ENCODE results near the gene CXCR2. TPM values are rescaled to one million over a fixed set of nuclear protein-coding genes. Genes with fewer than 3 reads are reported as not detected.

Gene CXCR2
- total RNA-seq, 4 donors from 2014 or later = not detected

DNA sequence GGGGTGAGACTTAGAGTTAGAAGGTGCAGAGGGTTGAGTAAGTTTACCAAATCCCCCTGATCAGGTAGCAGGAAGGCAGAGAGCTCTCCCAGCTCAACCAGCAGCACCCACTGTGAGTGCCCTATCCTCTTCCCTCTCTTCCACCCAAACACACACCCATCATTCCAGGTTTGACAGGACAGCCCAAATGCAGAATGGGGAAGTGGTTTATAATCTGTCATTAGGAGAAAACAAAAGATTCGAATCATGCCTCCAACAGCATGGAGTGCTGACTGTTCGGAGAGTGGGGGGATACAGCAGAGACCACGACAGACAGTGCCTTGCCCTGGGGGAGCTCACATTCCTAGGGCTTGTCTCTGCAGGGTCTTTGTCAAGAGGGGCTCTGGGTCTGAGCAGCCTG lies 11.7 kb downstream of the CXCR2 start:
- TF ChIP-seq POLR2A (IDR thresholded peaks at IDR 0.05) = no peak
- TF ChIP-seq, protein P1, sequence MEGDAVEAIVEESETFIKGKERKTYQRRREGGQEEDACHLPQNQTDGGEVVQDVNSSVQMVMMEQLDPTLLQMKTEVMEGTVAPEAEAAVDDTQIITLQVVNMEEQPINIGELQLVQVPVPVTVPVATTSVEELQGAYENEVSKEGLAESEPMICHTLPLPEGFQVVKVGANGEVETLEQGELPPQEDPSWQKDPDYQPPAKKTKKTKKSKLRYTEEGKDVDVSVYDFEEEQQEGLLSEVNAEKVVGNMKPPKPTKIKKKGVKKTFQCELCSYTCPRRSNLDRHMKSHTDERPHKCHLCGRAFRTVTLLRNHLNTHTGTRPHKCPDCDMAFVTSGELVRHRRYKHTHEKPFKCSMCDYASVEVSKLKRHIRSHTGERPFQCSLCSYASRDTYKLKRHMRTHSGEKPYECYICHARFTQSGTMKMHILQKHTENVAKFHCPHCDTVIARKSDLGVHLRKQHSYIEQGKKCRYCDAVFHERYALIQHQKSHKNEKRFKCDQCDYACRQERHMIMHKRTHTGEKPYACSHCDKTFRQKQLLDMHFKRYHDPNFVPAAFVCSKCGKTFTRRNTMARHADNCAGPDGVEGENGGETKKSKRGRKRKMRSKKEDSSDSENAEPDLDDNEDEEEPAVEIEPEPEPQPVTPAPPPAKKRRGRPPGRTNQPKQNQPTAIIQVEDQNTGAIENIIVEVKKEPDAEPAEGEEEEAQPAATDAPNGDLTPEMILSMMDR (IDR thresholded peaks at IDR 0.05) = no peak
- H3K36me3 ChIP-seq = no peaks in the 10 kb centered on the region
- H3K27ac ChIP-seq = no peak overlapping the region
- DNase-seq = no peak
- H3K4me1 ChIP-seq = no peaks in the 10 kb centered on the region
- no peak overlapping the region for H3K4me3 ChIP-seq
- no peaks in the 10 kb centered on the region for H3K27me3 ChIP-seq
- no peaks in the 10 kb centered on the region for H3K9me3 ChIP-seq

DNA sequence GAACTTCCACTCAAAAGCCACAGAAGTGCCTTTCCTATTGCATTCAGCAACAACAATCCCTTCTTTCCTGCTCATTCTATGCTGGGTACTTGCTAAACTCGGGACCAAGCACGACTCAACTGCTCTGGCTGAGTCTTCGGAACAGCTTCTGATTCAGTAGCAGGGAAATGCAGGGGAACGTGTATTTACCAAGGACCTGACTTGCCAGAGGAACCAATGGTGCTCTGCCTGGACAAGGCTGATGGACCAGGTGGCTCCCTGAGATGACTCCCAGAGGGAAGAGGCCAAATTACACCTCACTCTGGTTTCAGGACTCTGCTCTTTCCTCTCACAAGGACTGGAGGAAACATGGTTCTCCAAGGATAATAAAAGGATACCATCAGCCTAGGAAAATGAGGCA lies 12.2 kb downstream of the CXCR2 start:
- Histone ChIP-seq H3K4me3 (no peak overlapping the region), H3K36me3 (no peaks in the 10 kb centered on the region), H3K27ac (no peak overlapping the region), H3K4me1 (no peaks in the 10 kb centered on the region), H3K27me3 (no peaks in the 10 kb centered on the region), H3K9me3 (no peaks in the 10 kb centered on the region)
- no peak for DNase-seq
- TF ChIP-seq, protein P1 (IDR thresholded peaks at IDR 0.05) = no peak
- TF ChIP-seq POLR2A (IDR thresholded peaks at IDR 0.05) = no peak

DNA sequence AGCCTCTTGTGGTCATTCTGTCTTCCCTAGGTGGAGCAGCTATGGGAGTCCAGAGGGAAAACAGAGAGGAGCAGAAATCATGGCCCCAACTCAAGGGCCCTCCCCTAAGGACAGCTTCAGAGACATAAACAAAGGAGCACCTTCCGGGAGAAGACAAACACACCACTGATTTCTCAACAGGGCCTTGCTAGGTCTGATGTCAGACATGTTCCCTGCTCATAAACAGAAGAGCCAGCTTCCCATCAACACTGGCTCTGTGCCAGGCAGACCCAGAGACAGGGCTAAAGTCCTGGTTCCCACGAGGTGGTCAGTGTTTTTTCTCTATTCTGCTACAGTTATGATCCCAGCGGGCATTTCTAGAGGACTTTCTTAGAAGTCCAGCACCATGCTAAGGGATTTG lies 19.3 kb downstream of the CXCR2 start:
- peak in 1 of 3 donors; percentile 48 for DNase-seq
- TF ChIP-seq, protein P1 (IDR thresholded peaks at IDR 0.05) = no peak
- no peak for TF ChIP-seq POLR2A (IDR thresholded peaks at IDR 0.05)
- H3K4me1 ChIP-seq = no peaks in the 10 kb centered on the region
- H3K36me3 ChIP-seq = no peaks in the 10 kb centered on the region
- no peaks in the 10 kb centered on the region for H3K9me3 ChIP-seq
- H3K27ac ChIP-seq = no peak overlapping the region
- no peak overlapping the region for H3K4me3 ChIP-seq
- no peaks in the 10 kb centered on the region for H3K27me3 ChIP-seq

DNA sequence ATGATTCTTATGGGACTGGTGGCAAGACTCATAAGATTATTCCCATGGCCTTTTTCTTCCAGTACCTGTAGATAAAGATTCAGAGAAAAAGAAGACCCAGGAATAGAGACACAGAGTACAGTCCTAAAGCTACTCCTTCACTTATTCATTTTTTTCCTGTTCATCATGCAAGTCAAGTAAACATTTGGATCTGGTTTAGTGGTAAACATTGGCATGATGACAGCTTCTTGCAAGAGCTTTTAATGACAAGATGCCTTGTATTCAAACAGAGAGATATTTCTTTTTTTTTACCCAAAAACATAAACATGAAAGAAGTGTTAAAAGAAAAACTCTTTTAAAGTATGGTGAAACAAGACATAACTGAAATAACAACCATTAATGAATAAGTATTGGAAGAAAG lies 20.2 kb downstream of the CXCR2 start:
- H3K4me1 ChIP-seq = no peaks in the 10 kb centered on the region
- no peak overlapping the region for H3K27ac ChIP-seq
- no peak overlapping the region for H3K4me3 ChIP-seq
- no peak for DNase-seq
- no peaks in the 10 kb centered on the region for H3K36me3 ChIP-seq
- no peaks in the 10 kb centered on the region for H3K9me3 ChIP-seq
- H3K27me3 ChIP-seq = no peaks in the 10 kb centered on the region
- TF ChIP-seq, protein P1 (IDR thresholded peaks at IDR 0.05) = no peak
- no peak for TF ChIP-seq POLR2A (IDR thresholded peaks at IDR 0.05)

DNA sequence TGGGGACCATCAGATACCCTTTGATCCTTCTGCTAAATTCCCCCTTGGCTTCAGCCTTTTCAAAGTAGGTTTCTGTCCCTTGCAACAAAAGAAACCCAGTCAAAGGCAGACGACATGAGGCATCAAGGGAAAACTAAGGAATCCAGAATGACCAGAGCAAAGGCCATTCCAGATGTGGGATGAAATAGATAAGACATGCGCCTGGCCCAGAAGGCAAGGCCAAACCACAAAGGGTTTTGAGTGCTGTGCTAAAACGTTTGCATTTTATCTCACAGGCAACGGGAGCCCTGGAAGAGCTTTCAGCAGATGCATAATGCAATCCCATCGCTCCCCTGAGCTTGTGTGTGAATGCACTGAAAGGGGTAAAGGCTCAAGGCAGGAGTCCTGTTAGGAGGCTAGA lies 23.3 kb downstream of the CXCR2 start:
- H3K27ac ChIP-seq = no peak overlapping the region
- no peak overlapping the region for H3K4me3 ChIP-seq
- no peaks in the 10 kb centered on the region for H3K27me3 ChIP-seq
- no peaks in the 10 kb centered on the region for H3K9me3 ChIP-seq
- no peak for TF ChIP-seq POLR2A (IDR thresholded peaks at IDR 0.05)
- TF ChIP-seq, protein P1 (IDR thresholded peaks at IDR 0.05) = no peak
- DNase-seq = no peak
- H3K36me3 ChIP-seq = no peaks in the 10 kb centered on the region
- no peaks in the 10 kb centered on the region for H3K4me1 ChIP-seq

DNA sequence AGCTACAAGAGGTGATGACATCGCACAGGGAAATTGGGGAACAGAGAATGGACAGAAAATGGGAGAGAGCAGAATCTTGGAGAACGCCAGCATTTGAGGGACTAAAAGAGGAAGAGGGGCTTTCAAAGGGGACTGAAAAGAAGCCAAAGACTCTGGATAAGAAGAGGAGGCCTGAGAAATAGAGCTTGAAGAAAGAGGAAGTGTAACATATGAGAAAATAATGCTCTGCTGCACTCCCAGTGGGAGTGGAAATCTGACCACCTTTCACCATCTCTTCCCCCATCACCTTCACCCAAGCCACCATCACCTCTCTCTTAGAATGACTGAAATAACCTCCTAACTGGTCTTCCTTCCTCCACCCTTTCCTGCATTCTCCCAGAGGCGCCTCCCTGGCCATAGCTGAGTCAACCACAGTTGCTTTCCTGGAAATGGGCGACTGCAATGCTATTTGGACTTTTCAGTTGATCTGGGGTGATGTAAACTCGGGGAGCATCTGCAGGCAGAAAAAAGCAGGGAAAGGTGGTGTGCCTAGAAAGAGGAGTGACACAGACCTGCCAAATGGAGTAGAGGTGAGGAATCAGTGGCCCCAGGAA lies 24.1 kb downstream of the CXCR2 start:
- H3K36me3 ChIP-seq = no peaks in the 10 kb centered on the region
- H3K4me3 ChIP-seq = no peak overlapping the region
- no peak for TF ChIP-seq POLR2A (IDR thresholded peaks at IDR 0.05)
- TF ChIP-seq, protein P1 (IDR thresholded peaks at IDR 0.05) = no peak
- no peak overlapping the region for H3K27ac ChIP-seq
- no peak for DNase-seq
- no peaks in the 10 kb centered on the region for H3K9me3 ChIP-seq
- H3K4me1 ChIP-seq = no peaks in the 10 kb centered on the region
- H3K27me3 ChIP-seq = no peaks in the 10 kb centered on the region
